HepG2 (cell line): ENCODE data around the gene GFOD1. TPM values are rescaled to one million over a fixed set of nuclear protein-coding genes. Genes with fewer than 3 reads are reported as not detected.

Experiments
- ATAC-seq: fragments of 200-7000 bp; cut with Tn5 transposase; 3 replicates; pipeline ENCODE4 v1.9.1; 2020; ENCODE audit warnings: mild to moderate bottlenecking, moderate library complexity
- BruUV-seq: library from RNA; stranded (reverse); fragments of 400-500 nt; replicated peaks from 2 replicates; lab custom pipeline; 2021; lab: Mats Ljungman, UMichigan
- CTCF ChIA-PET: fragments of 300-600 bp; formaldehyde crosslinking; extraction: SDS; loops from one replicate; lab custom pipeline; 2021; ENCODE audit warnings: low total read pairs, inconsistent platforms, low intra/inter-chr PET ratio; lab: Yijun Ruan, JAX
- POLR2A ChIA-PET: fragments of 350-600 bp; sonication (Branson Sonifier 250); formaldehyde crosslinking; loops from one replicate; lab custom pipeline; 2020; ENCODE audit warnings: antibody characterized with exemption, inconsistent platforms; lab: Yijun Ruan, JAX
- DNase-seq: peaks from one replicate; pipeline ENCODE4 v3.0.0-alpha.2; 2015; ENCODE audit warnings: low spot score
- FAIRE-seq: peaks from 3 replicates; lab custom pipeline; 2011; peaks lifted over from hg19 to GRCh38; lab: Jason Lieb, UNC
- H2AFZ ChIP-seq: one replicate; pipeline ENCODE4 v1.6.1; 2011; ENCODE audit warnings: low read length, inconsistent platforms
- H3K27ac ChIP-seq: fragments of 300-600 bp; 3 replicates; pipeline ENCODE4 v1.8.0; 2011; ENCODE audit warnings: mixed run types, mild to moderate bottlenecking, mixed read lengths, low read length, inconsistent platforms; ENCODE audit not compliant: insufficient read depth; ENCODE audit errors: extremely low read length
- H3K27me3 ChIP-seq, 2 experiments: fragments of 200-600 bp in 1 of 2; 2 replicates in 1 of 2; 3 replicates in 1 of 2; pipeline versions ENCODE4 v1.6.0 to v1.8.0; 2011; ENCODE audit warnings: low read length in 2 of 2, mild to moderate bottlenecking in 2 of 2, moderate library complexity in 2 of 2, inconsistent platforms in 1 of 2; ENCODE audit not compliant: insufficient read depth in 2 of 2, control insufficient read depth in 1 of 2
- H3K36me3 ChIP-seq, 2 experiments: fragments of 200-600 bp in 1 of 2; replicated peaks in 1 of 2; 2 replicates in 1 of 2; 3 replicates in 1 of 2; pipeline versions ENCODE4 v1.5.1 to v1.8.0; 2011; ENCODE audit warnings: low read length in 2 of 2, inconsistent platforms in 1 of 2; ENCODE audit not compliant: insufficient read depth in 2 of 2, control insufficient read depth in 1 of 2
- H3K4me1 ChIP-seq: 2 replicates; pipeline ENCODE4 v1.5.1; 2012; ENCODE audit warnings: low read length, inconsistent platforms; ENCODE audit not compliant: insufficient read depth
- H3K4me2 ChIP-seq: 2 replicates; pipeline ENCODE4 v1.6.0; 2011; ENCODE audit warnings: low read depth, low read length, inconsistent platforms
- H3K4me3 ChIP-seq, 3 experiments: fragments of 200-600 bp in 1 of 3; sonication (generic), shearing (Covaris generic) in 1 of 3; replicated peaks in 1 of 3; 2 replicates each; pipeline ENCODE4 v1.5.1; 2011 to 2016; ENCODE audit warnings: low read length in 3 of 3, inconsistent platforms in 2 of 3, low read depth in 2 of 3, mild to moderate bottlenecking in 2 of 3, control low read depth in 1 of 3, mixed read lengths in 1 of 3; ENCODE audit not compliant: insufficient read depth in 1 of 3
- H3K79me2 ChIP-seq: one replicate; pipeline ENCODE4 v1.6.1; 2011; ENCODE audit warnings: low read length, inconsistent platforms; ENCODE audit not compliant: insufficient read depth
- H3K9ac ChIP-seq: 2 replicates; pipeline ENCODE4 v1.6.0; 2011; ENCODE audit warnings: mild to moderate bottlenecking, low read depth, low read length, inconsistent platforms; ENCODE audit not compliant: insufficient read depth
- H3K9me3 ChIP-seq: 2 replicates; pipeline ENCODE4 v1.5.1; 2012; ENCODE audit warnings: mild to moderate bottlenecking, low read length
- H4K20me1 ChIP-seq: 2 replicates; pipeline ENCODE4 v1.6.0; 2011; ENCODE audit warnings: inconsistent platforms, mild to moderate bottlenecking, low read length, moderate library complexity; ENCODE audit not compliant: insufficient read depth
- CBX2 ChIP-seq, 2 experiments: fragments of 200-600 bp in 1 of 2; sonication (generic); formaldehyde crosslinking in 1 of 2; IDR thresholded peaks; 2 replicates each; pipeline versions ENCODE4 v1.7.0 to v1.8.1; 2018 to 2022; ENCODE audit warnings: low read depth in 2 of 2, low read length in 1 of 2, mild to moderate bottlenecking in 1 of 2, missing genetic modification reagents in 1 of 2
- CBX5 ChIP-seq: sonication (generic); formaldehyde crosslinking; IDR thresholded peaks from 2 replicates; pipeline ENCODE4 v1.4.0; 2020; ENCODE audit warnings: missing genetic modification reagents, borderline replicate concordance
- HDAC6 ChIP-seq: fragments of 200-600 bp; sonication (generic); IDR thresholded peaks from 2 replicates; pipeline ENCODE4 v1.7.0; 2017; ENCODE audit warnings: mild to moderate bottlenecking, antibody characterized with exemption, low read length, low read depth
- HNF4G ChIP-seq, 2 experiments: sonication (generic) in 1 of 2; formaldehyde crosslinking in 1 of 2; IDR thresholded peaks; 2 replicates each; pipeline versions ENCODE4 v1.4.0 to v1.6.1; 2011 to 2020; ENCODE audit warnings: borderline replicate concordance in 2 of 2, low read depth in 2 of 2, mild to moderate bottlenecking in 2 of 2, low read length in 1 of 2, missing genetic modification reagents in 1 of 2, moderate library complexity in 1 of 2
- MTERF4 ChIP-seq: sonication (generic); formaldehyde crosslinking; IDR thresholded peaks from 2 replicates; pipeline ENCODE4 v1.8.0; 2023; ENCODE audit warnings: mild to moderate bottlenecking, missing genetic modification reagents
- PATZ1 ChIP-seq: sonication (generic); formaldehyde crosslinking; IDR thresholded peaks from 2 replicates; pipeline ENCODE4 v1.4.0; 2020; ENCODE audit warnings: missing genetic modification reagents
- PHF20 ChIP-seq: sonication (generic); formaldehyde crosslinking; IDR thresholded peaks from 2 replicates; pipeline ENCODE4 v1.5.0; 2020; ENCODE audit warnings: mild to moderate bottlenecking, missing genetic modification reagents
- PRPF4 ChIP-seq: fragments of 200-400 bp; formaldehyde crosslinking; IDR thresholded peaks from 2 replicates; pipeline ENCODE4 v1.6.1; 2016; ENCODE audit warnings: low read length, low read depth; ENCODE audit not compliant: poor library complexity, severe bottlenecking
- SALL1 ChIP-seq: sonication (generic); formaldehyde crosslinking; IDR thresholded peaks from 2 replicates; pipeline ENCODE4 v1.8.0; 2022; ENCODE audit warnings: mild to moderate bottlenecking, missing genetic modification reagents
- SAP130 ChIP-seq: IDR thresholded peaks from 2 replicates; pipeline ENCODE4 v1.6.1; 2016; ENCODE audit warnings: low read depth
- STAT5B ChIP-seq: sonication (generic); formaldehyde crosslinking; IDR thresholded peaks from 2 replicates; pipeline ENCODE4 v1.4.0; 2020; ENCODE audit warnings: missing genetic modification reagents
- ZFP82 ChIP-seq: sonication (generic); formaldehyde crosslinking; IDR thresholded peaks from 2 replicates; pipeline ENCODE4 v1.5.1; 2020; ENCODE audit warnings: mild to moderate bottlenecking, missing genetic modification reagents, borderline replicate concordance
- ZNF281 ChIP-seq: sonication (generic); formaldehyde crosslinking; IDR thresholded peaks from 2 replicates; pipeline ENCODE4 v1.4.0; 2020; ENCODE audit warnings: missing genetic modification reagents, borderline replicate concordance
- ZNF431 ChIP-seq: sonication (generic); formaldehyde crosslinking; IDR thresholded peaks from 2 replicates; pipeline ENCODE4 v1.9.0; 2022; ENCODE audit warnings: missing genetic modification reagents, low read depth, mild to moderate bottlenecking, borderline replicate concordance
- ZNF441 ChIP-seq: sonication (generic); formaldehyde crosslinking; IDR thresholded peaks from 2 replicates; pipeline ENCODE4 v1.7.0; 2021; ENCODE audit warnings: missing genetic modification reagents, borderline replicate concordance
- ZNF674 ChIP-seq: sonication (generic); formaldehyde crosslinking; IDR thresholded peaks from 2 replicates; pipeline ENCODE4 v1.5.0; 2020; ENCODE audit warnings: low read depth, mild to moderate bottlenecking, missing genetic modification reagents
- ZNF7 ChIP-seq: IDR thresholded peaks from 2 replicates; pipeline ENCODE4 v1.6.1; 2016; ENCODE audit warnings: missing biosample characterization, missing genetic modification reagents
- WGBS: methylation state at CpG from one replicate; pipeline ENCODE4 v1.1.6; 2017; ENCODE audit warnings: low lambda C conversion rate; 5-methylcytosine and 5-hydroxymethylcytosine counted together
- in situ Hi-C: cut with HindIII; loops from 2 replicates; pipeline ENCODE4 v1.10.0; 2017; ENCODE audit warnings: low pct_unique_long_range_greater_than_20kb; ENCODE audit not compliant: extremely low pct_ligation_motif_present
- intact Hi-C: fragments of 100-400 bp; cut with micrococcal nuclease; formaldehyde crosslinking; loops from one replicate; pipeline ENCODE4 v1.10.0; 2022; ENCODE audit not compliant: unreplicated experiment
- polyA plus RNA-seq, 8 experiments: library from polyadenylated mRNA; depleted of rRNA in 3 of 8; stranded (reverse) in 7 of 8; unstranded in 1 of 8; fragments of >200 nt; fragmentation: Illumina TruSeq in 4 of 8; extraction: Trizol in 4 of 8; gene quantifications; 2 replicates each; pipeline versions ENCODE4 v1.2.1 to v1.2.3, GENCODE V29; 2011 to 2016; ENCODE audit warnings: low read depth in 4 of 8, missing spikeins in 1 of 8, mixed read lengths in 1 of 8; ENCODE audit not compliant: insufficient read depth in 1 of 8
- total RNA-seq, 5 experiments: library from RNA; depleted of rRNA; stranded (reverse); fragments of >200 nt; fragmentation: Illumina TruSeq; extraction: Trizol; gene quantifications; 2 replicates each; pipeline ENCODE4 v1.2.3, GENCODE V29; 2016; ENCODE audit warnings: low read depth in 1 of 5

The GFOD1 gene
- total and polyA plus RNA-seq, 2 of the 13 experiments (the other 11 are each of a cell fraction or from before 2014, with no cell fraction given), result 1.9 to 6.4 TPM

- Histone ChIP-seq H4K20me1 (no peaks in the 10 kb centered on the region), H3K27ac (peak overlapping the region; percentile 48), H3K4me1 (peaks cover 69% of the 10 kb centered on the region), H3K9me3 (no peaks in the 10 kb centered on the region), H3K79me2 (peaks cover 13% of the 10 kb centered on the region), H2AFZ (no peak overlapping the region), H3K4me3 (peak overlapping the region; percentile 18 to 82 (median 80)), H3K4me2 (peak overlapping the region; percentile 100), H3K9ac (peak overlapping the region; percentile 34), H3K27me3 (no peaks in the 10 kb centered on the region; a peak in 1 of 5 replicates), H3K36me3 (0 out of 5 replicates have a peak, but pooled peaks cover 0 to 1% of the 10 kb centered on the region in 2 experiments)
- FAIRE-seq (peak; percentile 94), DNase-seq (peak; percentile 84), ATAC-seq (peak; percentile 63)
- ChIA-PET CTCF (no interaction called here), POLR2A (interaction anchor here (1.8 to 4.6 kb wide), 7 partner anchors 10 to 156 kb away, joined by 7 to 25 read pairs (median 9); partner anchors contain the start of genes NOL7, SIRT5 and TBC1D7)
- 1% methylated on average over 6 of the region's 6 CpGs for WGBS
- intact Hi-C loops, result loop anchor here (1.0 kb wide), 3 partner anchors 77 to 148 kb away; no protein-coding TSS in a partner anchor
- no TSS peak for BruUV-seq
- in situ Hi-C loops, result loop anchor here (5.0 kb wide), 1 partner anchor 72 kb away; no protein-coding TSS in a partner anchor
- peak; percentile 79 for TF ChIP-seq HNF4G (IDR thresholded peaks at IDR 0.05; ENCODE audit: borderline replicate concordance, low read depth, low read length)
- TF ChIP-seq HNF4G (CRISPR knock-in tag; IDR thresholded peaks at IDR 0.05; ENCODE audit: borderline replicate concordance, low read depth), result peak; percentile 80; the same call in 1 of the 2 replicates
- TF ChIP-seq PRPF4, result no peak
- TF ChIP-seq ZNF7 (CRISPR knock-in tag), result no peak
- TF ChIP-seq SAP130 (CRISPR knock-in tag), result peak; percentile 78
- no peak for TF ChIP-seq ZNF281 (CRISPR knock-in tag)
- TF ChIP-seq PATZ1 (CRISPR knock-in tag), result no peak
- TF ChIP-seq HDAC6, result no peak
- TF ChIP-seq CBX2 (IDR thresholded peaks at IDR 0.05; ENCODE audit: low read depth, low read length), result no peak
- no peak for TF ChIP-seq CBX2 (CRISPR knock-in tag; IDR thresholded peaks at IDR 0.05; ENCODE audit: low read depth)
- peak; percentile 33; the same call in 1 of the 2 replicates for TF ChIP-seq SALL1
- TF ChIP-seq MTERF4 (CRISPR knock-in tag), result no peak
- no peak for TF ChIP-seq ZNF674 (CRISPR knock-in tag)
- TF ChIP-seq ZNF431 (CRISPR knock-in tag), result no peak
- TF ChIP-seq PHF20 (CRISPR knock-in tag), result no peak
- TF ChIP-seq ZFP82 (CRISPR knock-in tag), result no peak
- TF ChIP-seq STAT5B (CRISPR knock-in tag), result no peak
- TF ChIP-seq CBX5 (CRISPR knock-in tag), result no peak
- TF ChIP-seq ZNF441 (CRISPR knock-in tag), result peak; percentile 73
Measured at GRCh38 chr6:13484138-13484708, 3.2 kb downstream of the GFOD1 start.
